ENCODE results near the gene LIX1.
"Not testable (repeated sequence)": the region's sequence is repeated elsewhere in the genome, so short reads cannot be mapped to it uniquely, and the experiment has no call there.

LIX1 gene

GRCh38 chr5:97142521-97143254 lies at the start of gene LIX1:
LIX1 (minus strand) TSS chr5:97142611; CDS start chr5:97142576, 35 bp downstream.
- peak; percentile 12 for DNase-seq

GRCh38 chr5:97191893-97192292 lies 49.5 kb upstream of the LIX1 start:
- no peak for DNase-seq

GRCh38 chr5:97189523-97189922 lies 47.1 kb upstream of the LIX1 start:
- DNase-seq, result not testable (repeated sequence)

GRCh38 chr5:97183930-97184213 lies 41.5 kb upstream of the LIX1 start:
- DNase-seq, result no peak

GRCh38 chr5:97183100-97183929 lies 40.9 kb upstream of the LIX1 start, which contains the start of gene RIOK2:
RIOK2 (minus strand) TSS chr5:97183247; CDS start chr5:97183191, 56 bp downstream.
- peak; percentile 98 for DNase-seq

- no peak for DNase-seq
These were observed 40.2 kb upstream of the LIX1 start for GRCh38 chr5:97182571-97183099.

- no peak for DNase-seq
These were observed 39.6 kb upstream of the LIX1 start for GRCh38 chr5:97181856-97182545.

- DNase-seq, result not testable (repeated sequence)
These were observed 37.0 kb upstream of the LIX1 start for GRCh38 chr5:97179457-97179856.

- no peak for DNase-seq
These were observed 29.8 kb upstream of the LIX1 start for GRCh38 chr5:97172227-97172626.

- no peak for DNase-seq
These were observed 29.3 kb upstream of the LIX1 start for GRCh38 chr5:97171703-97172102.

- no peak for DNase-seq
These were observed 25.0 kb upstream of the LIX1 start for GRCh38 chr5:97167435-97167834.

- DNase-seq, result no peak
These were observed 23.3 kb upstream of the LIX1 start for GRCh38 chr5:97165726-97166125.

- no peak for DNase-seq
These were observed 22.4 kb upstream of the LIX1 start for GRCh38 chr5:97164846-97165245.

GRCh38 chr5:97163790-97164285 lies 21.4 kb upstream of the LIX1 start:
- no peak for DNase-seq

- no peak for DNase-seq
These were observed 21.0 kb upstream of the LIX1 start for GRCh38 chr5:97163360-97163764.

GRCh38 chr5:97162045-97162444 lies 19.6 kb upstream of the LIX1 start:
- DNase-seq, result peak; percentile 54

GRCh38 chr5:97157689-97158088 lies 15.3 kb upstream of the LIX1 start:
- no peak for DNase-seq

GRCh38 chr5:97151370-97151769 lies 9.0 kb upstream of the LIX1 start:
- DNase-seq, result no peak

- no peak for DNase-seq
These were observed 8.0 kb upstream of the LIX1 start for GRCh38 chr5:97150401-97150800.

GRCh38 chr5:97149709-97150108 lies 7.3 kb upstream of the LIX1 start:
- no peak for DNase-seq

- no peak for DNase-seq
These were observed 5.9 kb upstream of the LIX1 start for GRCh38 chr5:97148288-97148687.

GRCh38 chr5:97143704-97144103 lies 1.3 kb upstream of the LIX1 start:
- DNase-seq, result no peak

GRCh38 chr5:97141539-97141938 lies 872 bp downstream of the LIX1 start:
- DNase-seq, result no peak

All from NCI-H2029 (cell line).